H9 (cell line): ENCODE data around the gene ELFN1. TPM values are rescaled to one million over a fixed set of nuclear protein-coding genes. Genes with fewer than 3 reads are reported as not detected.

ENCODE experiments used
- DNase-seq: peaks from one replicate; pipeline ENCODE4 v3.0.0-alpha.2; 2017
- H2AFZ ChIP-seq: one replicate; pipeline ENCODE4 v1.6.1; 2013; ENCODE audit warnings: mild to moderate bottlenecking, low read length, control low read depth, moderate library complexity
- H2AK5ac ChIP-seq: 2 replicates; pipeline ENCODE4 v1.6.1; 2013; ENCODE audit warnings: low read length, control low read depth, mixed read lengths; ENCODE audit not compliant: insufficient read length
- H2BK120ac ChIP-seq: one replicate; pipeline ENCODE4 v1.6.1; 2013; ENCODE audit warnings: low read depth, mild to moderate bottlenecking, low read length, control low read depth, inconsistent platforms; ENCODE audit not compliant: poor library complexity, severe bottlenecking
- H2BK12ac ChIP-seq: 2 replicates; pipeline ENCODE4 v1.6.1; 2013; ENCODE audit warnings: low read length, control low read depth, mixed read lengths, low read depth; ENCODE audit not compliant: insufficient read length
- H2BK15ac ChIP-seq: 2 replicates; pipeline ENCODE4 v1.6.1; 2013; ENCODE audit warnings: low read depth, low read length, control low read depth
- H2BK20ac ChIP-seq: one replicate; pipeline ENCODE4 v1.6.1; 2013; ENCODE audit warnings: low read depth, mild to moderate bottlenecking, low read length, control low read depth, inconsistent platforms; ENCODE audit not compliant: poor library complexity, severe bottlenecking
- H2BK5ac ChIP-seq: 2 replicates; pipeline ENCODE4 v1.6.1; 2013; ENCODE audit warnings: low read length, control low read depth, mixed read lengths; ENCODE audit not compliant: insufficient read length
- H3K14ac ChIP-seq: 2 replicates; pipeline ENCODE4 v1.6.1; 2013; ENCODE audit warnings: low read length, control low read depth; ENCODE audit not compliant: insufficient read depth
- H3K18ac ChIP-seq: 2 replicates; pipeline ENCODE4 v1.6.1; 2013; ENCODE audit warnings: low read depth, mild to moderate bottlenecking, mixed read lengths, low read length, control low read depth; ENCODE audit not compliant: insufficient read length
- H3K23ac ChIP-seq: 2 replicates; pipeline ENCODE4 v1.6.1; 2013; ENCODE audit warnings: low read length, control low read depth, mixed read lengths, low read depth; ENCODE audit not compliant: insufficient read length
- H3K23me2 ChIP-seq: 2 replicates; pipeline ENCODE4 v1.6.1; 2013; ENCODE audit warnings: low read depth, mild to moderate bottlenecking, mixed read lengths, low read length, control low read depth; ENCODE audit not compliant: insufficient read length, poor library complexity, severe bottlenecking
- H3K27ac ChIP-seq: 2 replicates; pipeline ENCODE4 v1.5.1; 2013; ENCODE audit warnings: low read length, control low read depth, mixed read lengths, low read depth; ENCODE audit not compliant: insufficient read length
- H3K27me3 ChIP-seq: 2 replicates; pipeline ENCODE4 v1.6.1; 2013; ENCODE audit warnings: low read length, control low read depth, inconsistent platforms; ENCODE audit not compliant: insufficient read depth
- H3K4ac ChIP-seq: 2 replicates; pipeline ENCODE4 v1.6.1; 2013; ENCODE audit warnings: low read depth, mild to moderate bottlenecking, control low read depth, inconsistent platforms, low read length, moderate library complexity
- H3K4me1 ChIP-seq: 2 replicates; pipeline ENCODE4 v1.6.1; 2013; ENCODE audit warnings: low read length, control low read depth, inconsistent platforms; ENCODE audit not compliant: insufficient read depth
- H3K4me2 ChIP-seq: 2 replicates; pipeline ENCODE4 v1.6.1; 2013; ENCODE audit warnings: low read length, control low read depth, mixed read lengths; ENCODE audit not compliant: insufficient read length, insufficient read depth
- H3K56ac ChIP-seq: 2 replicates; pipeline ENCODE4 v1.6.1; 2013; ENCODE audit warnings: low read depth, mild to moderate bottlenecking, mixed read lengths, low read length, control low read depth; ENCODE audit not compliant: insufficient read length
- H3K79me1 ChIP-seq: 2 replicates; pipeline ENCODE4 v1.6.1; 2013; ENCODE audit warnings: low read depth, mild to moderate bottlenecking, moderate library complexity, low read length, control low read depth, inconsistent platforms; ENCODE audit not compliant: insufficient read depth, poor library complexity, severe bottlenecking
- H3K79me2 ChIP-seq: 2 replicates; pipeline ENCODE4 v1.6.1; 2013; ENCODE audit warnings: low read length, control low read depth, inconsistent platforms; ENCODE audit not compliant: insufficient read depth
- H3K9ac ChIP-seq: 2 replicates; pipeline ENCODE4 v1.6.1; 2013; ENCODE audit warnings: low read length, control low read depth, mixed read lengths; ENCODE audit not compliant: insufficient read length; ENCODE audit errors: extremely low read depth
- H3K9me3 ChIP-seq: one replicate; pipeline ENCODE4 v1.6.1; 2013; ENCODE audit warnings: low read depth, low read length, inconsistent platforms; ENCODE audit not compliant: control insufficient read depth
- H3T11ph ChIP-seq: one replicate; pipeline ENCODE4 v1.6.1; 2013; ENCODE audit warnings: mild to moderate bottlenecking, low read length, control low read depth, inconsistent platforms
- H4K20me1 ChIP-seq: one replicate; pipeline ENCODE4 v1.6.1; 2013; ENCODE audit not compliant: control insufficient read depth, insufficient read length, insufficient read depth
- H4K5ac ChIP-seq: 2 replicates; pipeline ENCODE4 v1.6.1; 2013; ENCODE audit warnings: low read depth, mild to moderate bottlenecking, mixed read lengths, low read length, control low read depth; ENCODE audit not compliant: insufficient read length
- H4K8ac ChIP-seq: replicated peaks from 2 replicates; pipeline ENCODE4 v1.6.1; 2013; ENCODE audit warnings: low read length, control low read depth, mixed read lengths, low read depth; ENCODE audit not compliant: insufficient read length
- H4K91ac ChIP-seq: 2 replicates; pipeline ENCODE4 v1.6.1; 2013; ENCODE audit warnings: low read depth, mild to moderate bottlenecking, moderate library complexity, mixed read lengths, low read length, control low read depth; ENCODE audit not compliant: insufficient read length
- H3K27ac Mint-ChIP-seq, 3 experiments: 2 replicates in 2 of 3; 3 replicates in 1 of 3; pipeline ENCODE4 v1.8.0; 2020 to 2021; ENCODE audit warnings: mixed read lengths in 3 of 3, mild to moderate bottlenecking in 1 of 3, moderate library complexity in 1 of 3
- H3K27me3 Mint-ChIP-seq: 2 replicates; pipeline ENCODE4 v1.8.0; 2021; ENCODE audit warnings: low read depth, mild to moderate bottlenecking, moderate library complexity, mixed read lengths
- H3K36me3 Mint-ChIP-seq, 3 experiments: 2 replicates in 2 of 3; 3 replicates in 1 of 3; pipeline ENCODE4 v1.8.0; 2020 to 2021; ENCODE audit warnings: low read depth in 3 of 3, mixed read lengths in 3 of 3; ENCODE audit not compliant: insufficient read depth in 1 of 3
- H3K4me1 Mint-ChIP-seq, 2 experiments: 2 replicates each; pipeline ENCODE4 v1.8.0; 2020; ENCODE audit warnings: mixed read lengths in 2 of 2
- H3K4me3 Mint-ChIP-seq, 2 experiments: 2 replicates in 1 of 2; 3 replicates in 1 of 2; pipeline ENCODE4 v1.8.0; 2020 to 2021; ENCODE audit warnings: mild to moderate bottlenecking in 2 of 2, mixed read lengths in 2 of 2, moderate library complexity in 1 of 2
- H3K9me3 Mint-ChIP-seq, 2 experiments: 2 replicates in 1 of 2; 3 replicates in 1 of 2; pipeline ENCODE4 v1.8.0; 2020; ENCODE audit warnings: mild to moderate bottlenecking in 2 of 2, mixed read lengths in 2 of 2, moderate library complexity in 1 of 2
- CTCF ChIP-seq: fragments of 200-600 bp; sonication (generic); conservative IDR thresholded peaks from 3 replicates; pipeline ENCODE4 v1.8.0; 2021; ENCODE audit warnings: antibody characterized with exemption, mild to moderate bottlenecking
- WGBS: extraction: QIAGEN DNeasy Blood & Tissue Kit; methylation state at CpG from one replicate; pipeline ENCODE4 v1.1.7; 2013; ENCODE audit warnings: missing lambda C conversion rate, low lambda C conversion rate, mixed read lengths; ENCODE audit not compliant: insufficient read length; ENCODE audit errors: extremely low coverage; 5-methylcytosine and 5-hydroxymethylcytosine counted together
- total RNA-seq: library from RNA; stranded (reverse); gene quantifications from 2 replicates; pipeline ENCODE4 v1.2.1, GENCODE V29; 2021

Gene ELFN1
- total RNA-seq, 1 experiment from 2014 or later, result 3.7 TPM

- Histone ChIP-seq H3K4me1 (no peaks in the 10 kb centered on the region), H3K23me2 (no peaks in the 10 kb centered on the region), H3K27ac (no peak overlapping the region), H3K79me2 (no peaks in the 10 kb centered on the region), H2AFZ (no peak overlapping the region), H3K9ac (no peak overlapping the region), H3K27me3 (no peaks in the 10 kb centered on the region), H3K4me2 (no peak overlapping the region), H3T11ph (no peak overlapping the region), H2BK120ac (no peak overlapping the region), H4K20me1 (no peaks in the 10 kb centered on the region), H2BK5ac (no peak overlapping the region), H3K18ac (no peak overlapping the region), H3K79me1 (no peaks in the 10 kb centered on the region), H2AK5ac (no peak overlapping the region), H2BK12ac (no peak overlapping the region), H2BK20ac (no peak overlapping the region), H3K23ac (no peak overlapping the region), H3K4ac (no peak overlapping the region), H4K8ac (no peak overlapping the region), H3K14ac (no peak overlapping the region), H2BK15ac (no peak overlapping the region), H3K56ac (no peak overlapping the region), H4K91ac (no peak overlapping the region), H3K9me3 (no peaks in the 10 kb centered on the region), H4K5ac (no peak overlapping the region)
- peaks cover 5% of the 10 kb centered on the region for H3K27me3 Mint-ChIP-seq
- WGBS, result no CpG with 5 or more reads among the region's 11 CpGs
- no peak overlapping the region for H3K27ac Mint-ChIP-seq
- DNase-seq, result no peak
- H3K4me1 Mint-ChIP-seq, result peaks cover 0 to 2% of the 10 kb centered on the region in 2 experiments; a peak in 2 of 4 replicates
- TF ChIP-seq CTCF, result no peak
- no peaks in the 10 kb centered on the region for H3K9me3 Mint-ChIP-seq
- no peak overlapping the region for H3K4me3 Mint-ChIP-seq
- H3K36me3 Mint-ChIP-seq, result no peaks in the 10 kb centered on the region
These were observed 26.6 kb upstream of the ELFN1 start for GRCh38 chr7:1643270-1644092.
